ENCODE data around the gene HNRNPA1. TPM values are rescaled to one million over a fixed set of nuclear protein-coding genes. Genes with fewer than 3 reads are reported as not detected.

Gene HNRNPA1
- total and polyA plus RNA-seq, 2 donors (not counting 1 experiment from before 2014, with no cell fraction given) = 631 to 1,040 TPM

- TF ChIP-seq EZH2 (IDR thresholded peaks at IDR 0.05; ENCODE audit: borderline replicate concordance, insufficient read depth, low read depth, low read length, poor library complexity, severe bottlenecking) = no peak
- no peak for TF ChIP-seq CTCF (IDR thresholded peaks at IDR 0.05)
- Histone ChIP-seq H4K20me1 (ENCODE audit: control insufficient read depth, insufficient read depth, low read length, poor library complexity, severe bottlenecking) (no peaks in the 10 kb centered on the region), H3K27ac (ENCODE audit: low read length in 2 of 2) (no peak overlapping the region), H2AFZ (ENCODE audit: insufficient read depth, low read depth, low read length, poor library complexity, severe bottlenecking) (peak overlapping the region; percentile 70), H3K27me3 (replicated peaks in 1 of 4; ENCODE audit: control extremely low read depth in 1 of 4, control insufficient read depth in 3 of 4, insufficient read depth in 4 of 4, low read length in 3 of 4) (peaks cover 0 to 29% (median 25%) of the 10 kb centered on the region in 4 experiments), H3K4me1 (ENCODE audit: control insufficient read depth in 2 of 2, insufficient read depth in 2 of 2, low read length in 2 of 2) (peaks cover 38 to 39% of the 10 kb centered on the region in 2 donors), H3K36me3 (replicated peaks in 1 of 2; ENCODE audit: control extremely low read depth in 1 of 2, control insufficient read depth in 1 of 2, extremely low read depth in 1 of 2, insufficient read depth in 2 of 2, low read length in 1 of 2) (no peaks in the 10 kb centered on the region), H3K79me2 (ENCODE audit: control insufficient read depth, insufficient read depth, low read length) (no peaks in the 10 kb centered on the region), H3K9ac (ENCODE audit: low read length) (peak overlapping the region; percentile 56), H3K4me2 (replicated peaks; ENCODE audit: low read depth, low read length, poor library complexity, severe bottlenecking) (peak overlapping the region; percentile 77), H3K9me3 (ENCODE audit: control extremely low read depth in 1 of 3, control insufficient read depth in 2 of 3, insufficient read depth in 1 of 3, low read length in 2 of 3) (peaks cover 0 to 5% (median 0%) of the 10 kb centered on the region in 3 donors), H3K4me3 (ENCODE audit: control extremely low read depth in 1 of 5, extremely low read depth in 1 of 5, insufficient read depth in 1 of 5, low read depth in 2 of 5, low read length in 4 of 5) (peak overlapping the region in 4 of 5 experiments; percentile 8 to 34 (median 28))
- Mint-ChIP-seq H3K27me3 (peaks cover 49% of the 10 kb centered on the region), H3K4me3 (peak overlapping the region; percentile 83), H3K4me1 (peaks cover 39% of the 10 kb centered on the region), H3K9me3 (ENCODE audit: insufficient read depth) (no peaks in the 10 kb centered on the region), H3K27ac (no peak overlapping the region)
- DNase-seq (no peak), ATAC-seq (ENCODE audit: low read depth) (peak; percentile 95)
- POLR2A ChIA-PET = interaction anchor here (0.6 kb wide), 1 partner anchor 572 kb away, joined by 3 read pairs; no protein-coding TSS in a partner anchor
- intact Hi-C loops (cut with micrococcal nuclease) = no loop called here
- WGBS (ENCODE audit: insufficient coverage) = 0% methylated on average over 7 of the region's 12 CpGs
- CTCF ChIA-PET = interaction anchor here (0.9 kb wide), 1 partner anchor 10 kb away, joined by 7 read pairs; no protein-coding TSS in a partner anchor
These were observed 23.8 kb downstream of the HNRNPA1 start for GRCh38 chr12:54304187-54304810.
